Measurements from ENCODE around the gene PHPT1.
A peak's percentile ranks its signal among the peaks of the same experiment; 100 is the strongest.
"Not testable (repeated sequence)": the region's sequence is repeated elsewhere in the genome, so short reads cannot be mapped to it uniquely, and the experiment has no call there.

The PHPT1 gene

DNA sequence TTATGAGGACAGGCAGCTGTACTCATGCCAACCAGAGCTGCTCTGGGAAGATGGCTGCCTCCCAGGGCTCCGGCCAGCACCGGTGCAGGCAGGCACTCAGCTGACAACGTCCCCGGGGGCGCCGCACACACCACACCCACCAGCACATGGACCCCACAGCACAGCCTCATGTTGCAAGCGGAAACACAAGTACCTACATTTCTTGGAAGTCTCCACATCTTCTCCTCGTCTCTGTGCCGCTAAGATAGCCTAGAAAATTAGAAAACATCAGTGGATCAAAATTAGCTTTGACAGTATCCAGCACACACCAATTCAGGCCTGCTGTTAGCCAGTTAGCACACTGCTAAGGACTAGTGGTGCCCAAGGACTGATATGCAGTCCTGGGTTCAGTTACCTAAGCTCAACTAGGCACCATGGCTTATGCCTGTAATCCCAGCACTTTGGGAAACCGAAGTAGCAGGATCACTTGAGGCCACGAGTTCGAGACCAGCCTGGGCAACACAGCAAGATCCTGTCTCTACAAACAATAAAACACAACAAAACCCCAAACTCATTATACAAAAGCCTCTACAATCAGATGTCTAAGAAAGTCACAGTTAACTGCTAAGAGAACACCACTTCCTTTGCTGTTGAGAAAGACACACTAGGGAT, 14.5 kb downstream of the PHPT1 start:
- no peak overlapping the region for H3K4me3 ChIP-seq (ENCODE audit: low read length)
- no peak for DNase-seq (ENCODE audit: low read depth)
- TF ChIP-seq, protein P1, sequence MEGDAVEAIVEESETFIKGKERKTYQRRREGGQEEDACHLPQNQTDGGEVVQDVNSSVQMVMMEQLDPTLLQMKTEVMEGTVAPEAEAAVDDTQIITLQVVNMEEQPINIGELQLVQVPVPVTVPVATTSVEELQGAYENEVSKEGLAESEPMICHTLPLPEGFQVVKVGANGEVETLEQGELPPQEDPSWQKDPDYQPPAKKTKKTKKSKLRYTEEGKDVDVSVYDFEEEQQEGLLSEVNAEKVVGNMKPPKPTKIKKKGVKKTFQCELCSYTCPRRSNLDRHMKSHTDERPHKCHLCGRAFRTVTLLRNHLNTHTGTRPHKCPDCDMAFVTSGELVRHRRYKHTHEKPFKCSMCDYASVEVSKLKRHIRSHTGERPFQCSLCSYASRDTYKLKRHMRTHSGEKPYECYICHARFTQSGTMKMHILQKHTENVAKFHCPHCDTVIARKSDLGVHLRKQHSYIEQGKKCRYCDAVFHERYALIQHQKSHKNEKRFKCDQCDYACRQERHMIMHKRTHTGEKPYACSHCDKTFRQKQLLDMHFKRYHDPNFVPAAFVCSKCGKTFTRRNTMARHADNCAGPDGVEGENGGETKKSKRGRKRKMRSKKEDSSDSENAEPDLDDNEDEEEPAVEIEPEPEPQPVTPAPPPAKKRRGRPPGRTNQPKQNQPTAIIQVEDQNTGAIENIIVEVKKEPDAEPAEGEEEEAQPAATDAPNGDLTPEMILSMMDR (conservative IDR thresholded peaks at IDR 0.05; ENCODE audit: low read depth, low read length), result no peak

DNA sequence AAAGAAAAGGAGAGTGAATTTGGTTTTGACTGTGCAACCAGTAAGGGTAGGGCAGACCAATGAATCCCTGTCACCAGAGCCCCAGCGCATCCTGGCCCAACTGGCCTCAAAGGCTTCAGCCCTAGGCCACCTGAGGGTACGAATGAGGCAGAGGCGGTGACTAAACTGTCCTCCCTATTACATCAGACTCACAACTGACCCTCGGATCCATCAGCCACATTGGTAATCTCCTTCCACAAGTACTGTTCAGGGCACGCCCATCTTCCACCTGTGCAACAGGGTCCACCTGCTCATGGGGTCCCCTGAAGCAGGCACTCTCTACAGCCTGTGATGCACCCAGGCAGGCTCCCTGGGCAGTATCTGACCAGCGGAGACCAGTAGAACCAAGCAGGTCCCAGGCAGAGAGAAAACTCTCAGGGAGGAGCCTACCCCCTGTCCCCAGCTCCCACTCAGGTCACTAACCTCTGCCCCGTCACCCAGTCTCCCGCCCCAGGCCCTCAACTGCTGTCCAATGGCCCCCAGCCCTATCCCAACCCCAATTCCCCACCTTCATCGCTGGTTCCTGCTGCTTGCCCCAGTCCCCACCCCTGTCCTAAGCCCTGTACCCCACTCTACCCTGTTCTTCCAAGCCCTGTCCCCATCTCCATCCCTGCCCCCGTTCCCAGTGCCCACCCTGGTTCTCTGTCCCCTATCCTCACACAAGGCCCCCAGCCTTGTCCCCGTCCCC, 16.0 kb downstream of the PHPT1 start:
- no peak for DNase-seq (ENCODE audit: low read depth)

DNA sequence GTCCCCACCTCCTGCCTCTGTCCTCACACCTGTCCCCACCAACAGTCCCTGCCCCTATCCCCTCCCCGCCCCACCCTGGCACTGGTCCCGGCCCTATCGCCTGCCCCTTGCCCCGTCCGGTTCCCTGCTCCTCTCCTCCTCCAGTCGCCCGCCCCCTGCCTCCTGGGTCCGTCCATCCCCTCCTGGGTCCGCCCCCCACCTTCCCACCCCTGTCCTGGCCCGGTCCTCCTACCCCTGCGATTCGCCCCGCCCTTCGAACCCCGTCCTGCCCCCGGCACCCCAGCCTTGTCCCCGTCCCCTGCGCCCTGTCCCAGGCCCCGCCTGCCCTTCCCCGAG, 16.5 kb downstream of the PHPT1 start:
- TF ChIP-seq, protein P1 (conservative IDR thresholded peaks at IDR 0.05; ENCODE audit: low read depth, low read length), result no peak
- DNase-seq (ENCODE audit: low read depth), result no peak
- peak overlapping the region; percentile 64 for H3K4me3 ChIP-seq (ENCODE audit: low read length)

More for the DNA sequence above, 16.0 kb downstream of the PHPT1 start:
- peak overlapping the region; percentile 64 for H3K4me3 ChIP-seq (ENCODE audit: low read length)
- TF ChIP-seq, protein P1 (conservative IDR thresholded peaks at IDR 0.05; ENCODE audit: low read depth, low read length), result no peak

DNA sequence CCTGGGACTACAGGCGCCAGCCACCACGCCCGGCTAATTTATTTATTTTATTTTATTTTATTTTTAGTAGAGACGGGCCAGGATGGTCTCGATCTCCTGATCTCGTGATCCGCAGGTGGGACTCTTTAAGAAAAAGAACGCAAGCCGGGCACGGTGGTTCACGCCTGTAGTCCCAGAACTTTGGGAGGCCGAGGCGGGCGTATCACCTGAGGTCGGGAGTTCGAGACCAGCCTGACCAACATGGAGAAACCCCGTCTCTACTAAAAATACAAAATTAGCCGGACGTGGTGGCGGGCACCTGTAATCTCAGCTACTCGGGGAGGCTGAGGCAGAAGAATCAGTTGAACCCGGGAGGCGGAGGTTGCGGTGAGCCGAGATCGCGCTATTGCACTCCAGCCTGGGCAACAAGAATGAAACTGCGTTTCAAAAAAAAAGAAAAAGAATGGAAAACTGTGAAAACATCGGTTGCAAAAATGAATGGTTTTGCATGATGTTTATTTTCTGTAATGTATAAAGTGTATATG, 17.8 kb downstream of the PHPT1 start:
- DNase-seq (ENCODE audit: low read depth), result not testable (repeated sequence)
- peak overlapping the region; percentile 38 for H3K4me3 ChIP-seq (ENCODE audit: low read length)

DNA sequence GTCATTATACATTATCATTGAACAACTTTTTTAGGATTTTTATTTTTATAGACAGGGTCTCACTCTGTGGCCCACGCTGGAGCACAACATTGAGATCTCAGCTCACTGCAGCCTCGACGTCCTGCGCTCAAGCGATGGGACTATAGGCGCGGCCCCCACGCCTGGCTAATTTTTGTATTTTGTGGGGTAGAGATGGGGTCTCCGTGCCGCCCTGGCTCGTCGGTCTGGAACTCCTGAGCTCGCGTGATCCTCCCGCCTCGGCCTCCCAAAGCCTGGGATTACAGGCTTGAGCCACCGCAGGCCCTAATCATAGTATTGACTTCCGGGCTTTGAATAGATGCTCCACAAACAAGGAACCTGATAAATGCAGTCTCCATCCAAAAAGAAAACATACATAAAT, 18.3 kb downstream of the PHPT1 start:
- TF ChIP-seq, protein P1 (conservative IDR thresholded peaks at IDR 0.05; ENCODE audit: low read depth, low read length), result no peak
- no peak overlapping the region for H3K4me3 ChIP-seq (ENCODE audit: low read length)
- no peak for DNase-seq (ENCODE audit: low read depth)

DNA sequence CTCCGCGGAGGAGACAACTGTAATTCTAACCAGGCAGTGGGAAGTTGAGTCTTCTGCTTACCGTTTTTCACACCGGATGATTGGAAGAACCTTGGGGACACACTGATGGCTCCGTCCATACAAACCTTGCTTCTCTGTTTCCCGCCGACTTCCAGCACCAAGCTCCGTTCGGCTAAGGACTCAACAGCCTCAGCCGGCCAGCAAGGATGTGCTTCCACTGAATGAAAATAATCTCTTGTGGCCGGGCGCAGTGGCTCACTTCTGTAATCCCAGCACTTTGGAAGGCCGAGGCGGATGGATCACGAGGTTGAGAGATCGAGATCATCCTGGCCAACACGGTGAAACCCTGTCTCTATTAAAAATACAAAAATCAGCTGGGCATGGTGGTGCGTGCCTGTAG, 18.7 kb downstream of the PHPT1 start:
- no peak overlapping the region for H3K4me3 ChIP-seq (ENCODE audit: low read length)
- DNase-seq (ENCODE audit: low read depth), result no peak
- TF ChIP-seq, protein P1 (conservative IDR thresholded peaks at IDR 0.05; ENCODE audit: low read depth, low read length), result no peak

DNA sequence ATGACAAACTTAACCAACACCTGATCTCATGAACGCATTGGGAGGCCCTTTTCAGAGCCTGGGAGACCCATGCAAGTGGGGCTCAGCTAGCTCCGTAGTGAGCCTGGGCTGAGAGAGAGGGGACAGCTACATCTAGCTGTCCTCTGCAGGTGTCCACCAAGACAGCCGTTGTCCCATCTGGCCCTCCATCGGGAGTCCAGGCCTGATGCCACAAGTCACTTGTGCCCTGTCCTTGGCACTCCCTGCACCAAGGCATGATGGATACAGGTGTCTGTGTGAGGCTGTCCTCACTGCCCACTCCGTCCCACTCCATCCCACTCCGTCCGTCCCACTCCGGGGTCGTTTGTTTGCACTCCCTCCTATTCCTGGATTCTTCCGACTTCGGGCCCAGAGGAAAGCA, 19.4 kb downstream of the PHPT1 start:
- no peak for DNase-seq (ENCODE audit: low read depth)
- TF ChIP-seq, protein P1 (conservative IDR thresholded peaks at IDR 0.05; ENCODE audit: low read depth, low read length), result no peak
- no peak overlapping the region for H3K4me3 ChIP-seq (ENCODE audit: low read length)

DNA sequence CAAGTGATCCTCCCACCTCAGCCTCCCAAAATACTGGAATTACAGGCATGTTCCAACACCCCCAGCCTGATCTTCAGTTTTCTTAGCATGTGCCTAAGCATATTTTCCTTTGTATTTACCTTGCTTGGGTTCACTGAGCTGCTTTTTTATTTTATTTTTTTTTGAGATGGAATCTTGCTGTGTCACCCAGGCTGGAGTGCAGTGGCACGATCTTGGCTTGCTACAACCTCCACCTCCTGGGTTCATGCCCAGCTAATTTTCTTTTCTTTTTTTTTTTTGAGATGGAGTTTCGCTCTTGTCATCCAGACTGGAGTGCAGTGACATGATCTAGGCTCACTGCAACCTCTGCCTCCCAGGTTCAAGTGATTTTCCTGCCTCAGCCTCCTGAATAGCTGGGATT, 20.4 kb downstream of the PHPT1 start:
- H3K4me3 ChIP-seq (ENCODE audit: low read length); DNase-seq (ENCODE audit: low read depth): not testable (repeated sequence)
